Lower leg skin (tissue), 3 donors: ENCODE data around the gene PPEF2.

Source experiments
- POLR2A ChIP-seq, 2 donors: fragments of 450-650 bp; IDR thresholded peaks; one replicate each; pipeline ENCODE4 v1.6.1; 2016 to 2017; ENCODE audit warnings: antibody characterized with exemption in 2 of 2, mild to moderate bottlenecking in 1 of 2, moderate library complexity in 1 of 2
- TF ChIP-seq, protein P1 (sequence below), 3 donors: fragments of 450-650 bp; IDR thresholded peaks; one replicate each; pipeline ENCODE4 v1.5.1; 2016; ENCODE audit warnings: antibody characterized with exemption in 3 of 3, mild to moderate bottlenecking in 3 of 3, moderate library complexity in 2 of 3

DNA sequence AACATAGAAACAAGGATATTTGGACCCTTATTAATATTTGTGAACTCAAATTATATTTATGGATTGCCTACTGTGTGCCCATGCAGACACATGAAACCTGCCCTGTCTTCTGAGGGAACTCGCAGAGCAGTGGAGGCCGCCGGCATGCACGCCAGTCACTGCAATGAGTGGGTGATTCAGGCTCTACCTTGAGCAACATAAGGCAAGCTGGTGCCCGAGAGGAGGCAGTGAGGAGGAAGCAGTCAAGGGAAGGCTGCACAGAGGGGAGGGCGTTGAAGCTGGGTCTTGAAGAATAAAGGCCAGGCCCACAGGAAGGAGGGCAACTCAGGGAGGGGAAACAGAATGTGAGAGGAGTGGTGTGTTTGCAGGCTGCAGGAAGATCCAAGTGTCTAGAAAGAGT lies 52.8 kb downstream of the PPEF2 start:
- TF ChIP-seq, protein P1, sequence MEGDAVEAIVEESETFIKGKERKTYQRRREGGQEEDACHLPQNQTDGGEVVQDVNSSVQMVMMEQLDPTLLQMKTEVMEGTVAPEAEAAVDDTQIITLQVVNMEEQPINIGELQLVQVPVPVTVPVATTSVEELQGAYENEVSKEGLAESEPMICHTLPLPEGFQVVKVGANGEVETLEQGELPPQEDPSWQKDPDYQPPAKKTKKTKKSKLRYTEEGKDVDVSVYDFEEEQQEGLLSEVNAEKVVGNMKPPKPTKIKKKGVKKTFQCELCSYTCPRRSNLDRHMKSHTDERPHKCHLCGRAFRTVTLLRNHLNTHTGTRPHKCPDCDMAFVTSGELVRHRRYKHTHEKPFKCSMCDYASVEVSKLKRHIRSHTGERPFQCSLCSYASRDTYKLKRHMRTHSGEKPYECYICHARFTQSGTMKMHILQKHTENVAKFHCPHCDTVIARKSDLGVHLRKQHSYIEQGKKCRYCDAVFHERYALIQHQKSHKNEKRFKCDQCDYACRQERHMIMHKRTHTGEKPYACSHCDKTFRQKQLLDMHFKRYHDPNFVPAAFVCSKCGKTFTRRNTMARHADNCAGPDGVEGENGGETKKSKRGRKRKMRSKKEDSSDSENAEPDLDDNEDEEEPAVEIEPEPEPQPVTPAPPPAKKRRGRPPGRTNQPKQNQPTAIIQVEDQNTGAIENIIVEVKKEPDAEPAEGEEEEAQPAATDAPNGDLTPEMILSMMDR (IDR thresholded peaks at IDR 0.05), result no peak
- TF ChIP-seq POLR2A (IDR thresholded peaks at IDR 0.05), result no peak
